HepG2 (cell line): ENCODE measurements around the gene MACROD2. TPM values are rescaled to one million over a fixed set of nuclear protein-coding genes. Genes with fewer than 3 reads are reported as not detected.

Source experiments
- ATAC-seq: fragments of 200-7000 bp; cut with Tn5 transposase; 3 replicates; pipeline ENCODE4 v1.9.1; 2020; ENCODE audit warnings: mild to moderate bottlenecking, moderate library complexity
- BruUV-seq: library from RNA; stranded (reverse); fragments of 400-500 nt; replicated peaks from 2 replicates; lab custom pipeline; 2021; lab: Mats Ljungman, UMichigan
- CTCF ChIA-PET: fragments of 300-600 bp; formaldehyde crosslinking; extraction: SDS; loops from one replicate; lab custom pipeline; 2021; ENCODE audit warnings: low total read pairs, inconsistent platforms, low intra/inter-chr PET ratio; lab: Yijun Ruan, JAX
- POLR2A ChIA-PET: fragments of 350-600 bp; sonication (Branson Sonifier 250); formaldehyde crosslinking; loops from one replicate; lab custom pipeline; 2020; ENCODE audit warnings: antibody characterized with exemption, inconsistent platforms; lab: Yijun Ruan, JAX
- DNase-seq: peaks from one replicate; pipeline ENCODE4 v3.0.0-alpha.2; 2015; ENCODE audit warnings: low spot score
- FAIRE-seq: peaks from 3 replicates; lab custom pipeline; 2011; peaks lifted over from hg19 to GRCh38; lab: Jason Lieb, UNC
- H2AFZ ChIP-seq: one replicate; pipeline ENCODE4 v1.6.1; 2011; ENCODE audit warnings: low read length, inconsistent platforms
- H3K27ac ChIP-seq: fragments of 300-600 bp; 3 replicates; pipeline ENCODE4 v1.8.0; 2011; ENCODE audit warnings: mixed run types, mild to moderate bottlenecking, mixed read lengths, low read length, inconsistent platforms; ENCODE audit not compliant: insufficient read depth; ENCODE audit errors: extremely low read length
- H3K27me3 ChIP-seq, 2 experiments: fragments of 200-600 bp in 1 of 2; 2 replicates in 1 of 2; 3 replicates in 1 of 2; pipeline versions ENCODE4 v1.6.0 to v1.8.0; 2011; ENCODE audit warnings: low read length in 2 of 2, mild to moderate bottlenecking in 2 of 2, moderate library complexity in 2 of 2, inconsistent platforms in 1 of 2; ENCODE audit not compliant: insufficient read depth in 2 of 2, control insufficient read depth in 1 of 2
- H3K36me3 ChIP-seq, 2 experiments: fragments of 200-600 bp in 1 of 2; replicated peaks in 1 of 2; 2 replicates in 1 of 2; 3 replicates in 1 of 2; pipeline versions ENCODE4 v1.5.1 to v1.8.0; 2011; ENCODE audit warnings: low read length in 2 of 2, inconsistent platforms in 1 of 2; ENCODE audit not compliant: insufficient read depth in 2 of 2, control insufficient read depth in 1 of 2
- H3K4me1 ChIP-seq: 2 replicates; pipeline ENCODE4 v1.5.1; 2012; ENCODE audit warnings: low read length, inconsistent platforms; ENCODE audit not compliant: insufficient read depth
- H3K4me2 ChIP-seq: 2 replicates; pipeline ENCODE4 v1.6.0; 2011; ENCODE audit warnings: low read depth, low read length, inconsistent platforms
- H3K4me3 ChIP-seq, 3 experiments: fragments of 200-600 bp in 1 of 3; sonication (generic), shearing (Covaris generic) in 1 of 3; replicated peaks in 1 of 3; 2 replicates each; pipeline ENCODE4 v1.5.1; 2011 to 2016; ENCODE audit warnings: low read length in 3 of 3, inconsistent platforms in 2 of 3, low read depth in 2 of 3, mild to moderate bottlenecking in 2 of 3, control low read depth in 1 of 3, mixed read lengths in 1 of 3; ENCODE audit not compliant: insufficient read depth in 1 of 3
- H3K79me2 ChIP-seq: one replicate; pipeline ENCODE4 v1.6.1; 2011; ENCODE audit warnings: low read length, inconsistent platforms; ENCODE audit not compliant: insufficient read depth
- H3K9ac ChIP-seq: 2 replicates; pipeline ENCODE4 v1.6.0; 2011; ENCODE audit warnings: mild to moderate bottlenecking, low read depth, low read length, inconsistent platforms; ENCODE audit not compliant: insufficient read depth
- H3K9me3 ChIP-seq: 2 replicates; pipeline ENCODE4 v1.5.1; 2012; ENCODE audit warnings: mild to moderate bottlenecking, low read length
- H4K20me1 ChIP-seq: 2 replicates; pipeline ENCODE4 v1.6.0; 2011; ENCODE audit warnings: inconsistent platforms, mild to moderate bottlenecking, low read length, moderate library complexity; ENCODE audit not compliant: insufficient read depth
- FOXO4 ChIP-seq: sonication (generic); formaldehyde crosslinking; conservative IDR thresholded peaks from 2 replicates; pipeline ENCODE4 v1.8.1; 2023; ENCODE audit warnings: missing genetic modification reagents
- GMEB2 ChIP-seq: IDR thresholded peaks from 2 replicates; pipeline ENCODE4 v1.6.1; 2016; ENCODE audit warnings: missing biosample characterization, missing genetic modification reagents, low read depth
- RFX3 ChIP-seq: IDR thresholded peaks from 2 replicates; pipeline ENCODE4 v1.6.1; 2016; ENCODE audit warnings: missing biosample characterization, missing genetic modification reagents
- TMF1 ChIP-seq: sonication (generic); formaldehyde crosslinking; IDR thresholded peaks from 2 replicates; pipeline ENCODE4 v1.8.1; 2022; ENCODE audit warnings: low read depth, missing genetic modification reagents
- ZBTB38 ChIP-seq: sonication (generic); formaldehyde crosslinking; IDR thresholded peaks from 2 replicates; pipeline ENCODE4 v1.5.1; 2020; ENCODE audit warnings: mild to moderate bottlenecking, missing genetic modification reagents
- ZNF121 ChIP-seq: sonication (generic); formaldehyde crosslinking; IDR thresholded peaks from 2 replicates; pipeline ENCODE4 v1.5.0; 2020; ENCODE audit warnings: mild to moderate bottlenecking, missing genetic modification reagents
- ZNF33B ChIP-seq: sonication (generic); formaldehyde crosslinking; IDR thresholded peaks from 2 replicates; pipeline ENCODE4 v1.5.1; 2020; ENCODE audit warnings: mild to moderate bottlenecking, missing genetic modification reagents
- ZNF468 ChIP-seq: sonication (generic); formaldehyde crosslinking; IDR thresholded peaks from 2 replicates; pipeline ENCODE4 v1.8.0; 2022; ENCODE audit warnings: mild to moderate bottlenecking, moderate library complexity, missing genetic modification reagents
- ZNF629 ChIP-seq: sonication (generic); formaldehyde crosslinking; conservative IDR thresholded peaks from 2 replicates; pipeline ENCODE4 v1.5.0; 2020; ENCODE audit warnings: missing genetic modification reagents
- ZNF782 ChIP-seq: sonication (generic); formaldehyde crosslinking; IDR thresholded peaks from 2 replicates; pipeline ENCODE4 v1.4.0; 2020; ENCODE audit warnings: missing genetic modification reagents, mild to moderate bottlenecking, borderline replicate concordance
- WGBS: methylation state at CpG from one replicate; pipeline ENCODE4 v1.1.6; 2017; ENCODE audit warnings: low lambda C conversion rate; 5-methylcytosine and 5-hydroxymethylcytosine counted together
- in situ Hi-C: cut with HindIII; loops from 2 replicates; pipeline ENCODE4 v1.10.0; 2017; ENCODE audit warnings: low pct_unique_long_range_greater_than_20kb; ENCODE audit not compliant: extremely low pct_ligation_motif_present
- intact Hi-C: fragments of 100-400 bp; cut with micrococcal nuclease; formaldehyde crosslinking; loops from one replicate; pipeline ENCODE4 v1.10.0; 2022; ENCODE audit not compliant: unreplicated experiment
- polyA plus RNA-seq, 8 experiments: library from polyadenylated mRNA; depleted of rRNA in 3 of 8; stranded (reverse) in 7 of 8; unstranded in 1 of 8; fragments of >200 nt; fragmentation: Illumina TruSeq in 4 of 8; extraction: Trizol in 4 of 8; gene quantifications; 2 replicates each; pipeline versions ENCODE4 v1.2.1 to v1.2.3, GENCODE V29; 2011 to 2016; ENCODE audit warnings: low read depth in 4 of 8, missing spikeins in 1 of 8, mixed read lengths in 1 of 8; ENCODE audit not compliant: insufficient read depth in 1 of 8
- total RNA-seq, 5 experiments: library from RNA; depleted of rRNA; stranded (reverse); fragments of >200 nt; fragmentation: Illumina TruSeq; extraction: Trizol; gene quantifications; 2 replicates each; pipeline ENCODE4 v1.2.3, GENCODE V29; 2016; ENCODE audit warnings: low read depth in 1 of 5
- TF ChIP-seq, protein P1 (sequence below): sonication (generic); formaldehyde crosslinking; IDR thresholded peaks from 2 replicates; pipeline ENCODE4 v1.5.0; 2020; ENCODE audit warnings: mild to moderate bottlenecking, missing genetic modification reagents
- TF ChIP-seq, protein P2 (sequence below): sonication (generic); formaldehyde crosslinking; IDR thresholded peaks from 2 replicates; pipeline ENCODE4 v1.5.0; 2020; ENCODE audit warnings: mild to moderate bottlenecking, missing genetic modification reagents

The MACROD2 gene
- total and polyA plus RNA-seq, 2 of the 13 experiments (the other 11 are each of a cell fraction or from before 2014, with no cell fraction given), result 0.13 to 0.51 TPM

DNA sequence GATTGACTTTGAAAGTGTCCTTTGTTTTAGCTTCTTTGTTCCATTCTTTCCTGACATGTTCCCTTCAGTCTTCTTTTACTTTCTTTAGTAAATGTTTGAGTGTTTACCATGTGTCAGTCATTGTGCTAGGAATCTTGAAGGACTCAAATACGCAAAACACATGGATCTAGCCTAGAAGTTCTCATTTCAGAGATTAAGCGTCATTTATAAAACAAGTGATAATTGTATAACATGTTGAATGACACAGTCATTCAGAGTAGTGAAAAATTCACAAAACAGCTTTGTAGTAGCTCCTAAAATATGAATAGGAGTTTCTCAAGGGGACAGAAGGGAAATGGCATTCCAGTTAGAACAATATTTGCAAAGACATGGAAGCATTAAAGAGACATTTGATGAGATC is 66.9 kb downstream of the MACROD2 start:
- Histone ChIP-seq H3K4me3 (no peak overlapping the region), H3K79me2 (no peaks in the 10 kb centered on the region), H3K36me3 (no peaks in the 10 kb centered on the region), H4K20me1 (no peaks in the 10 kb centered on the region), H3K27me3 (no peaks in the 10 kb centered on the region), H3K9me3 (no peaks in the 10 kb centered on the region), H3K27ac (no peak overlapping the region), H3K4me2 (no peak overlapping the region), H3K9ac (no peak overlapping the region), H3K4me1 (peaks cover 9% of the 10 kb centered on the region), H2AFZ (no peak overlapping the region)
- no TSS peak for BruUV-seq
- TF ChIP-seq RFX3 (CRISPR knock-in tag) (no peak), TMF1 (CRISPR knock-in tag) (no peak), ZNF121 (CRISPR knock-in tag) (no peak), ZNF33B (CRISPR knock-in tag) (no peak), ZBTB38 (CRISPR knock-in tag) (no peak), ZNF468 (CRISPR knock-in tag) (no peak), ZNF782 (CRISPR knock-in tag) (no peak), FOXO4 (CRISPR knock-in tag) (no peak), ZNF629 (CRISPR knock-in tag) (no peak), GMEB2 (no peak)
- TF ChIP-seq, protein P1, sequence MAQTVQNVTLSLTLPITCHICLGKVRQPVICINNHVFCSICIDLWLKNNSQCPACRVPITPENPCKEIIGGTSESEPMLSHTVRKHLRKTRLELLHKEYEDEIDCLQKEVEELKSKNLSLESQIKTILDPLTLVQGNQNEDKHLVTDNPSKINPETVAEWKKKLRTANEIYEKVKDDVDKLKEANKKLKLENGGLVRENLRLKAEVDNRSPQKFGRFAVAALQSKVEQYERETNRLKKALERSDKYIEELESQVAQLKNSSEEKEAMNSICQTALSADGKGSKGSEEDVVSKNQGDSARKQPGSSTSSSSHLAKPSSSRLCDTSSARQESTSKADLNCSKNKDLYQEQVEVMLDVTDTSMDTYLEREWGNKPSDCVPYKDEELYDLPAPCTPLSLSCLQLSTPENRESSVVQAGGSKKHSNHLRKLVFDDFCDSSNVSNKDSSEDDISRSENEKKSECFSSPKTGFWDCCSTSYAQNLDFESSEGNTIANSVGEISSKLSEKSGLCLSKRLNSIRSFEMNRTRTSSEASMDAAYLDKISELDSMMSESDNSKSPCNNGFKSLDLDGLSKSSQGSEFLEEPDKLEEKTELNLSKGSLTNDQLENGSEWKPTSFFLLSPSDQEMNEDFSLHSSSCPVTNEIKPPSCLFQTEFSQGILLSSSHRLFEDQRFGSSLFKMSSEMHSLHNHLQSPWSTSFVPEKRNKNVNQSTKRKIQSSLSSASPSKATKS (CRISPR knock-in tag), result no peak
- TF ChIP-seq, protein P2, sequence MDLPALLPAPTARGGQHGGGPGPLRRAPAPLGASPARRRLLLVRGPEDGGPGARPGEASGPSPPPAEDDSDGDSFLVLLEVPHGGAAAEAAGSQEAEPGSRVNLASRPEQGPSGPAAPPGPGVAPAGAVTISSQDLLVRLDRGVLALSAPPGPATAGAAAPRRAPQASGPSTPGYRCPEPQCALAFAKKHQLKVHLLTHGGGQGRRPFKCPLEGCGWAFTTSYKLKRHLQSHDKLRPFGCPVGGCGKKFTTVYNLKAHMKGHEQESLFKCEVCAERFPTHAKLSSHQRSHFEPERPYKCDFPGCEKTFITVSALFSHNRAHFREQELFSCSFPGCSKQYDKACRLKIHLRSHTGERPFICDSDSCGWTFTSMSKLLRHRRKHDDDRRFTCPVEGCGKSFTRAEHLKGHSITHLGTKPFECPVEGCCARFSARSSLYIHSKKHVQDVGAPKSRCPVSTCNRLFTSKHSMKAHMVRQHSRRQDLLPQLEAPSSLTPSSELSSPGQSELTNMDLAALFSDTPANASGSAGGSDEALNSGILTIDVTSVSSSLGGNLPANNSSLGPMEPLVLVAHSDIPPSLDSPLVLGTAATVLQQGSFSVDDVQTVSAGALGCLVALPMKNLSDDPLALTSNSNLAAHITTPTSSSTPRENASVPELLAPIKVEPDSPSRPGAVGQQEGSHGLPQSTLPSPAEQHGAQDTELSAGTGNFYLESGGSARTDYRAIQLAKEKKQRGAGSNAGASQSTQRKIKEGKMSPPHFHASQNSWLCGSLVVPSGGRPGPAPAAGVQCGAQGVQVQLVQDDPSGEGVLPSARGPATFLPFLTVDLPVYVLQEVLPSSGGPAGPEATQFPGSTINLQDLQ (CRISPR knock-in tag), result no peak
- ChIA-PET POLR2A (no interaction called here), CTCF (no interaction called here)
- intact Hi-C loops, result no loop called here
- DNase-seq (no peak), FAIRE-seq (no peak), ATAC-seq (no peak)
- in situ Hi-C loops, result no loop called here
- WGBS, result 23% methylated on average over 2 of the region's 2 CpGs
